ENCODE measurements around the gene TBC1D1.

TBC1D1 gene

DNA sequence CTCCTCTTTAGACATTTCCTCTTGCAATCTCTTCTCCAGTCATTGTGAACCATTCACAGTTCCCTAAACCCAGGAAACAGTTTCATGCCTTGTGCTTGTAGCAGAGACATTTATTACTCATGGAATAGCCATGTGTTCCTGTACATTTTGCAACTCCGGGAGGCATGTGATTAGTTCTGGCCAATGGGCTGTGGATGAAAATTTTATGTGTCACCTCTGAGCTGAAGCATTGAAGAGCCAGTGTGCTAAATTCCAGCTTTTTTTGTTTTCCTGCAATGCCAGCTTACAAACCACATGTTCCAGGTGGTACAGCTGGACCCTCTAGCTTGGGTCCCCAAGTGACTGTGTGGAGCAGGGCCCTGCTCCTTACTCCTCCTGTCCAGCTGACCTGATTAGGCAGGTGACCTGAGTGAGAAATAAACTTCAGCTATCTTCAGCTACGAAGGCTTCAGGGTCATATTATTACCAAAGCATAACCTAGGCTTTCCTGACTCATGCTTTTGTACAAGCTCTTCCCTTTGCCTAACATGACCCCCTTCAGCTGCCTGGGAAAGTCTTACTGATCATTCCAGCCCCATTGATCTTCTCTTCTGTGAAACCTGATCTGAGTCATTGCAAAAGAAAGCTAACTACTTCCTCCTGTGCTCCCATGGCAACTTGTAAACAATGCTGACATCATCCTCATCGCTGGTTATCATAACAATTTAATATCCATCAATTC lies 269.8 kb downstream of the TBC1D1 start:
- DNase-seq = peak; percentile 37

GRCh38 chr4:38161208-38162113 lies 270.6 kb downstream of the TBC1D1 start:
- DNase-seq = no peak

GRCh38 chr4:38162240-38162784 lies 271.4 kb downstream of the TBC1D1 start:
- DNase-seq = no peak

DNA sequence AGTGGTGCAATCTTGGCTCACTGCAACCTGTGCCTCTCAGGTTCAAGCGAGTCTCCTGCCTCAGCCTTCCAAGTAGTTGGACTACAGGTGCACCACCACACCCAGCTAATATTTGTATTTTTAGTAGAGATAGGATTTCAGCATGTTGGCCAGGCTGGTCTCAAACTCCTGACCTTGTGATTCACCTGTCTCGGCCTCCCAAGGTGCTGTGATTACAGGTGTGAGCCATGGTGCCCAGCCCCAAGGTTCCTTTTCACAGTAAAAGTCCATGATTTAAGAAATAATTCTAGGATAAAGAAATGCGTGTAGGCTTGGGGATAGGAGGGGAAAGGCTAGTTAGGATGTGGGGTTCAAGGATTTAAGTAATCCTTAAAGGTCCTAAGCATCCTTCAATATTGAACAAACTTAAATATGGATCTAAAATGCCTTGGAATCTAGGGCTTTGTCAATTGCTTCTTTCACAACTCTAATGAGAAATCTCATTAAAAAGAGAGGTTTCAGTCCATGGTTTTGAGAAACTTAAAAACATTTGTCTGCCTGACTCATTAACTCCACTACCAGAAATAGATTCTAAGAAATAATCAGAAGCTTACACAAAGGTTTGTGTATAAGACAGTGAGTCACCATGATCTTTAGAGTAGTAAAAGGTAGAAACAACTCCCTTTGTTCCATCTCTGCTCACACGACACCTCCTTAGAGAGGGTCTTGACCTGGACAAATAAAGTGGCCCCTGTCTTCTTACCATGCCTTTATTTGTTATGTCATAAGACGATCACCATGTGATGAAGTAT lies 272.5 kb downstream of the TBC1D1 start:
- no peak for DNase-seq

GRCh38 chr4:38164346-38164745 lies 273.5 kb downstream of the TBC1D1 start:
- no peak for DNase-seq

GRCh38 chr4:38166082-38166481 lies 275.2 kb downstream of the TBC1D1 start:
- DNase-seq = no peak

GRCh38 chr4:38166768-38167167 lies 275.9 kb downstream of the TBC1D1 start:
- no peak for DNase-seq

GRCh38 chr4:38167973-38168372 lies 277.1 kb downstream of the TBC1D1 start:
- no peak for DNase-seq

- no peak for DNase-seq
Measured at GRCh38 chr4:38169524-38169923, 278.6 kb downstream of the TBC1D1 start.

DNA sequence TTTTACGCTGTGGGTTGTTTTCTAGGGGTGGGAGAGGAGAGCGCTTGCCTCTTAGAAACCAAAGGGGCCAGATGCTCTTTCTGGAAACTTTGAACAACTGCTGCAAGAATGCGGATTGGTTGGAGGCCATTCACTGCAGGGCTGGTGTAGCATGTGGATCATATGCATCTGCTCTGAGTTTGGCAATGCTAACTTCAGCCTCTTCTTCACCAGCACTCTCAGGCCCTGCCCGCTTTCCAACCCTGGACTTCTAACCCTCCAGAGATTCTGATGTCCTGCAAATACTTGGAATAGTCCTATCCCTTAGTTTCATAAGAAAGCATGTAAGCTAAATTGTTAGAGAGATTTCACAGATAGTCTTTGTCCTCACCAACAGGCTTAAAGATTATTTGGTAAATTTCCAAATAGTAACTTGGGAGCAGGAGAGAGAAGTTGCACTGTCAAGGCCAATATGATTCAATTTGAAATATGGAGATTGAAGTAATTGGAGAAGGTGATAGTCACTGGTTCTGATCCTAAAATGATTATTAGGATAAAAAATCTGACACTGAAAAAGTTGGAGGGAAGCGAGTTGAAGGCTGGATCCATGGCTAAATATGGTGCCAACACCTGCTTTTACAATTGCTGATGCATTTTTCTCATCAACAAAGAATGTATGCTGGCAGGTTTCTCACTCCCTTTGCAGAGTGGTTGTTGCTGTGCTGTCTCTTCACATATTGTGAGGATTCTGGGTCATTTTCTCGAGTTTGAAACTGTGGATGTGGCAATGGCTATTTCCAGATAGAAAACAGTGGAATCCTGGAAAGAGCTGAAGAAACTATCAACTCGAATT lies 279.7 kb downstream of the TBC1D1 start:
- DNase-seq = no peak

DNA sequence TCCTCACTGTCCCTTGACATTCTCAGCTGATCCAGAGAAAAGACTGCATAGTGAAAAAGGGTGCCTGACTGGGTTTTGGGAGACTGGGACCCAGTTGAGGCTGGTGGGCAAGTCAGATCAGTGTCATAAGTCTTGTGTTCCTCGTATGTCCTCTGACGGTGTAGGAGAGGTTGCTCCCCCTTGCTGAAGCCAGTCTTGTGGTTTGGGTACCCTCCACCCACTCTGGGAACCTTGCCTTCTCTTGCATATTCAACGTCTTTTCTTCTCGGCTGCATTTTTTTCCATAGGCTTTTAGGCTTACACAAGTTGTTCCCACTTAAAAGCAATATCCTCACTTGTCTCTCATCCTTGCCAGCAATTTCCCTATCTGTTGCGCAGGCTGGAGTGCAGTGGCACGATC lies 281.2 kb downstream of the TBC1D1 start:
- DNase-seq = no peak

DNA sequence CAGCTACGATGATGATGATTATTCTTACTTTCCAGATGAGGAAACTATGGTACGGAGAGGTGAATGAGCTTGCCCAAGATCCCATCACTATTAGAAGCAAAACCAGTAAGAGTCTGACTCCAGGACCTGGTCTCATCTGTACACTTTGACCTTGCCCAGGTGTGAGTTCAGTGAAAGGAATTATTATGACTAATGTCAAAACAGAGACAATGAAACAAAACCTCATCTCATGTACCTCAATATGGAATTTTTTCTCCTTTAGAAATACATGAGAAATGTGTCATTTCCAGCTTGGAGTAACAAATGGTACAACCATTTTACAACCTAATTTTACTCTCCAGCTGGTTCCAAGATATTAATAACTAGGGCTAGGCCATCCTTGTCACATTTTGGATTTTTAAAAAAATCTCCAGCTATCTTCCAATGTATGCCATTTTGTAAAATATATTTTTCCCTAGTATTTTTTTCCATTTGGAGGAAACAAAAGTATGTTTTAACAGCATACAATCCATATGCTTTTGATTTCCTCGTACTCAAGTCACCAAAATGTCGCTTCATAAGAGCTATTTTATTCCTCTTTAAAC lies 283.1 kb downstream of the TBC1D1 start:
- no peak for DNase-seq

DNA sequence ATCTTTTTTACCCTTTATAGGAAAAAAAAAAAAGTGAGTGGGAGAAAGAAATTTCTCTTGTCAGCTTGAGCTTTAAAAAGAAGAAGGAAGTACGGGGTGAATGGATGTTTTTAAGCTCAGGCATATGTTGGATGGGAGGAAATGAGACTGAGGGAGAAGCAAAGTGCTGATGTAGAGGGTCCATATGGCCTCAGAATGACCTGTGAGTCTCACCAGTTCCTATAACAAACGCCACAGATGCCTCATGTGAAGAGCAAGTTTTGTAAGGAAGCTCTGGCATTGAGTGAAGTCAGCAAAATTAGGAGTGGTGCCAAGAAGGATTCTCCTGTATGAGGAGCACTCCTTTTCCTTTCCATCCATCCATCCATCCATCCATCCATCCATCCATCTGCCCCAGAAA lies 283.9 kb downstream of the TBC1D1 start:
- no peak for DNase-seq

- no peak for DNase-seq
Measured at GRCh38 chr4:38176165-38176564, 285.3 kb downstream of the TBC1D1 start.

DNA sequence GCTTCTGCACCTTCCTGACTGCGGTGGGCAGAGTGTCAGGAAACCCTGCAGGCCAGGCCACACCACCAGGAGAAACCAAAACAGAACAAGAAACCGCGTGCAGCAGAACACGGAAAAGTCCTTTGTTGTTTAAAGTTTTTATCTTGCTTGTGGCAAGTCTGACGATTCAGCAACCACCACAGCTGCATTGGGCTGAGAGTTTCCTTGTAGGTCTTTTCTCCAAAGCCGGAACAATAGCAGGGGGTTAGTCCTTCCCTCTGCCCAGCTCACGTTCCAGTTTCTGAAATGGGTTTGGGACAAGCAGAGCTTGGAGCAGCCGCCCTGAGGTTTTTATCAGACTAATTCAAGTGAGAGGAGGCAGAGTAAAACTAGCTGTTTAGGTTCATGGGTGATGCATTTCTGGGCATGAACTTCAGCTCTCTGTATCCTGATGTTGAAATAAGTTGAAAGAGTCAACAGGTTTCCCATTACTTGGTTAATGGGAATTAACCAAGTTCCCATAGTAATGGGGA lies 286.2 kb downstream of the TBC1D1 start:
- DNase-seq = peak; percentile 19

DNA sequence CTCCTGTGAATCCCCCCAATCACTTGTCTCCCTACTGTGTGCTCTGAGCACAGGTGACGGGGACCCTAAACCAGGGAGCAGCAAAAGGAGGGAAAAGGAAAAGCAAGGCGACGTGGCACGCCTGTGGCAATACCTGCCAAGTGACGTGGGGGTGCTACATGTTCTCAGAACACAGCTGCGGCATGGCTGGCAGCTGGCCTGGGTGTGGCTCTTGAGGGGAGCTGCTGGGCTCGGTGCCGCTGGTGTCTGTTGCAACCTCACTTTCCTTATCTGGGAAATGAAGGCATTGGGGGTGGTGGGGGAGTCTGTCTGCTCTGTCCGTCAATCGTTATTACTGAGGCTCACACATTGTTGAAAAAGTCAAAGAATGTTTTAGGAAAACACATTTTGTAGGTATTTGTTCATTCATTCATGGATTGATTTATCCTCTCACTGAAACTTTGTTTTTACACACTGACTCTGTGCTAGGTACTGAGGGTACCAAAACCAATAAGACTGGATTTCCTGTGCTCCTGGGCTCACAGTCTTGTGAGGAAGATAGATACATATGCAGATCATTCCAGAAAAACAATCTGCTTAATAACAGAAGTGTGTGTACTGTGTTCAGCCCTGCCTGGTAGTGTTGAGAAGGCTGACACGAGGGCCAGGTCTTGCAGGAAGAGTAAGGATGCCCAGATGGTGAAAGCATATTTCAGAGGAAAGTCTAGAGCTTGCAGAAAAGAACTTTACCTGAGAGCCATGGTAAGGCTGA lies 286.9 kb downstream of the TBC1D1 start:
- no peak for DNase-seq

- no peak for DNase-seq
Measured at GRCh38 chr4:38178392-38178995, 287.6 kb downstream of the TBC1D1 start.

DNA sequence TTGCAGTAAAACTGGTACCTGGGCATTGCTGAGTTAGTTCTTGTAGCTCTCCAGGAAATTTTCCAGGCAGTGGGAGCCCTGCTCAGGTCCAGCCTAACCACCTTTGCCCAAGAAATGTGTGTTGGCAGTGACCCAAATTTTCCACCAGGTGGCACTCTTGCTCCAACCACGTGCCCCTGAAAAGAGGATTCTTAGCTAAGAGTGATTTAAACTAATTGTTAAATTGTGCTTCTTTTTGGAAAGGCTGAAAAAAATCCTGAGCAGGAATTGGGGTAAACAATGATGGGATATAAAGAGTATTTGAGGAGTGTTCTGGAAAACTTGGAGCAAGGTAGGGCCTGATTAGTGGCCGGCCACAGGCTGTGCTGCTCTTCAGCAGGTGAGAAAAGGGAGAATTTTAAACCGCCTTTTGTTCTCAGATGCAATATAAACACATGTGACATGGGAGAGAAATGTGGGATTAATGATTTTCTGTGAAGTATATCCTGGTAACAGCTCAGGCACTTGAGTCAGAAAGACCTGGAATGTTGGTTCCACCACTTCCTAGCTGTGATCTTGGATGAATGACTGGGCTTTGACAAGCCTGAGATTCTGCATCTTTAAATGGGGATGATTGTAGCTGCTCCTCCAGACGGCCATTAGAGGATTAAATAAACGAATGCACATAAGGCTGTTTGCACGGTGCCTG lies 288.9 kb downstream of the TBC1D1 start:
- DNase-seq = peak; percentile 67

DNA sequence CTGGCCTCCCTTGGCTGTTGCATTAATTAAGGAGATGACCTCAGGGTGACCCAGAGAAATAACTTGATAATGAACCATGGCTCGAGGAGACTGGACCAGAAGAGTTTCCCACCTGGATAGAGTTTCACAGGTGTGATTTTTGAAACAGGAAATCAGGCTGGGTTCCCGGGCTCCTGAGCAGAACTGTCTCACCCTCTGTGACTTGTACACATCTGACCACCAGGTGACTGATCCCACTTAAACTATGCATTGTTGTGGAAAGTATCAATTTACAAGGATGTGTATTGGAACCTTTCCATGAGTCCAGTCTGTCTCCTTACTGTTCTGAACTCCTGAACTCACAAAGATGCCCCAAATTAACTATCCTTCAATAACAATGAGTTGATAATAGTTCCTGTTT lies 289.6 kb downstream of the TBC1D1 start:
- DNase-seq = no peak

DNA sequence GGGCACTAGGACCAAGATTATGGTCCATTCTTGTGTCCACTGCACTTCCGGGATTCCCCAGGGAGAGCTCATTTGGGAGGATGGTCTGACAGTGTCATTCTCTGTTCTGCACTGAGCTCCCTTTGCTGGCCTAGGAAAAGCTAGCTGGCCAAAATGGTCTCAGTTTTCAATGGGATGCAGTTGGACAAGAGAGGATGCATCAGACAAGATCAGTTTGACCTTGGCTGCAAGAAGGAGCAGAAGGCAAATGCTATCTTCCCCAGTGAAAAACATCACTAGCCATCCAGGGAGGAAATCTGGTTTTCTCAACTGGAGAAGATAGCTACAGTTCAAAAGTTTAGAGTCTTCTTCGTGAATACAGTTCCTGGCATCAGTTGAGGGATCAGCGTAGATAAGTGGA lies 290.4 kb downstream of the TBC1D1 start:
- DNase-seq = no peak
